Right lobe of liver (tissue), 4 donors: ENCODE measurements around the gene GPC6.

Experiments
- POLR2A ChIP-seq: fragments of 450-650 bp; IDR thresholded peaks from one replicate; pipeline ENCODE4 v1.6.1; 2017; ENCODE audit warnings: antibody characterized with exemption, mild to moderate bottlenecking
- TF ChIP-seq, protein P1 (sequence below), 4 donors: fragments of 200-600 bp in 3 of 4; fragments of 450-650 bp in 1 of 4; IDR thresholded peaks; one replicate each; pipeline versions ENCODE4 v1.5.1 to v1.8.0; 2016 to 2022; ENCODE audit warnings: antibody characterized with exemption in 4 of 4, mild to moderate bottlenecking in 2 of 4
- donor health status: DM: no; HTN: no; CAD: no.
- donor health status: DM: no; HTN: no; CAD: no.
- donor health status: DM: no; HTN: yes; CAD: no.

DNA sequence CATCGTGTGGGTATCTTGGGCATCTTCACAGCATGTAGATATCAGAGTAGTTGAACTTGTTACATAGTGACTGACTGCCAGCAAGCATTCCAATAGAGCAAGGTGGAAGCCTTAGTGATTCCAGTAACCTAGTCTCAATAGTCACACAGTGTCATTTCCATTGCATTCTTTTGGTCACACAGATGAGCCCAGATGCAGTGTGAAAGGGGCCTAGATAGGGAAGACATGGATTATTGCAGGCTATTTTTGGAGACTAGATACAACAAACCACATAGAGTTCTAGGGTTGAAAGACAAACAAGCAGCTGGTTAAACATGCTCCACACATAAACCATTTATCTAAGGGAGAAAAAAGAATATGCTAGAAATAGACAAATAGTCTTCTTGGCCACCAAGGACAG lies 699.4 kb downstream of the GPC6 start:
- no peak for TF ChIP-seq POLR2A
- TF ChIP-seq, protein P1, sequence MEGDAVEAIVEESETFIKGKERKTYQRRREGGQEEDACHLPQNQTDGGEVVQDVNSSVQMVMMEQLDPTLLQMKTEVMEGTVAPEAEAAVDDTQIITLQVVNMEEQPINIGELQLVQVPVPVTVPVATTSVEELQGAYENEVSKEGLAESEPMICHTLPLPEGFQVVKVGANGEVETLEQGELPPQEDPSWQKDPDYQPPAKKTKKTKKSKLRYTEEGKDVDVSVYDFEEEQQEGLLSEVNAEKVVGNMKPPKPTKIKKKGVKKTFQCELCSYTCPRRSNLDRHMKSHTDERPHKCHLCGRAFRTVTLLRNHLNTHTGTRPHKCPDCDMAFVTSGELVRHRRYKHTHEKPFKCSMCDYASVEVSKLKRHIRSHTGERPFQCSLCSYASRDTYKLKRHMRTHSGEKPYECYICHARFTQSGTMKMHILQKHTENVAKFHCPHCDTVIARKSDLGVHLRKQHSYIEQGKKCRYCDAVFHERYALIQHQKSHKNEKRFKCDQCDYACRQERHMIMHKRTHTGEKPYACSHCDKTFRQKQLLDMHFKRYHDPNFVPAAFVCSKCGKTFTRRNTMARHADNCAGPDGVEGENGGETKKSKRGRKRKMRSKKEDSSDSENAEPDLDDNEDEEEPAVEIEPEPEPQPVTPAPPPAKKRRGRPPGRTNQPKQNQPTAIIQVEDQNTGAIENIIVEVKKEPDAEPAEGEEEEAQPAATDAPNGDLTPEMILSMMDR (IDR thresholded peaks at IDR 0.05): no peak
